GM21723 (cell line): ENCODE measurements around the gene HOXD13.

Experiments used
- ATAC-seq: cut with Tn5 transposase; IDR thresholded peaks from one replicate; pipeline ENCODE4 v1.9.1; 2021; ENCODE audit warnings: mild to moderate bottlenecking, moderate library complexity; ENCODE audit not compliant: unreplicated experiment

Gene HOXD13

GRCh38 chr2:176118601-176119339 lies 26.2 kb downstream of the HOXD13 start:
- ATAC-seq, result no peak

GRCh38 chr2:176120364-176121189 lies 28.1 kb downstream of the HOXD13 start:
- no peak for ATAC-seq

- ATAC-seq, result no peak
Measured at GRCh38 chr2:176121190-176122051, 28.9 kb downstream of the HOXD13 start.

GRCh38 chr2:176122052-176122682 lies 29.6 kb downstream of the HOXD13 start:
- no peak for ATAC-seq

GRCh38 chr2:176122683-176123410 lies 30.3 kb downstream of the HOXD13 start, which contains the start of gene HOXD9:
Gene HOXD9, plus strand, starts transcription at chr2:176122719. Its CDS starts 50 bp downstream, at chr2:176122769.
- ATAC-seq, result no peak

GRCh38 chr2:176123411-176124109 lies 31.0 kb downstream of the HOXD13 start:
- ATAC-seq, result no peak

- ATAC-seq, result no peak
Measured at GRCh38 chr2:176124110-176124946, 31.8 kb downstream of the HOXD13 start.

GRCh38 chr2:176124947-176125771 lies 32.6 kb downstream of the HOXD13 start:
- no peak for ATAC-seq

GRCh38 chr2:176125772-176126054 lies 33.2 kb downstream of the HOXD13 start:
- no peak for ATAC-seq

- ATAC-seq, result no peak
Measured at GRCh38 chr2:176126929-176127773, 34.6 kb downstream of the HOXD13 start.

- ATAC-seq, result no peak
Measured at GRCh38 chr2:176127774-176128072, 35.2 kb downstream of the HOXD13 start.

- no peak for ATAC-seq
Measured at GRCh38 chr2:176128172-176128981, 35.9 kb downstream of the HOXD13 start.

GRCh38 chr2:176128982-176129796 lies 36.7 kb downstream of the HOXD13 start, which contains the start of gene HOXD8:
Gene HOXD8, plus strand, starts transcription at chr2:176129705. Its CDS starts 662 bp downstream, at chr2:176130367.
- ATAC-seq, result no peak

- ATAC-seq, result no peak
Measured at GRCh38 chr2:176129813-176130146, 37.3 kb downstream of the HOXD13 start.

- ATAC-seq, result no peak
Measured at GRCh38 chr2:176130147-176130956, 37.8 kb downstream of the HOXD13 start.
